PC-3 (cell line): ENCODE data around the gene DHRS2. TPM values are rescaled to one million over a fixed set of nuclear protein-coding genes. Genes with fewer than 3 reads are reported as not detected.
A peak's percentile ranks its signal among the peaks of the same experiment; 100 is the strongest.

ENCODE experiments used
- ATAC-seq: fragments of 200-7000 bp; cut with Tn5 transposase; 2 replicates; pipeline ENCODE4 v1.9.1; 2020; ENCODE audit warnings: mild to moderate bottlenecking, moderate library complexity
- Bru-seq: library from RNA; stranded (reverse); fragments of 400-500 nt; gene quantifications from one replicate; lab custom pipeline; 2021; lab: Mats Ljungman, UMichigan
- BruChase-seq, 2 experiments: library from RNA; stranded (reverse); fragments of 400-500 nt; gene quantifications; one replicate each; lab custom pipeline; 2021; lab: Mats Ljungman, UMichigan
- BruUV-seq: library from RNA; stranded (reverse); fragments of 400-500 nt; replicated peaks from 2 replicates; lab custom pipeline; 2021; lab: Mats Ljungman, UMichigan
- CTCF ChIA-PET: fragments of 300-600 bp; sonication (Branson Sonifier 250); formaldehyde crosslinking; loops from one replicate; lab custom pipeline; 2022; ENCODE audit warnings: antibody characterized with exemption; lab: Charles Lee
- POLR2A ChIA-PET: fragments of 300-600 bp; sonication (Branson Sonifier 250); formaldehyde crosslinking; loops from one replicate; lab custom pipeline; 2022; ENCODE audit warnings: antibody characterized with exemption; ENCODE audit not compliant: unreplicated experiment; lab: Charles Lee
- DNase-seq: peaks from one replicate; pipeline ENCODE4 v3.0.0-alpha.2; 2015
- H2AFZ ChIP-seq: fragments of 300-600 bp; sonication (generic); 2 replicates; pipeline ENCODE4 v1.6.0; 2016; ENCODE audit warnings: antibody characterized with exemption, low read length
- H3F3A ChIP-seq: fragments of 300-600 bp; sonication (generic); one replicate; pipeline ENCODE4 v1.6.0; 2017; ENCODE audit warnings: antibody characterized with exemption, low read length, control low read depth, mild to moderate bottlenecking; ENCODE audit not compliant: unreplicated experiment
- H3K27ac ChIP-seq: fragments of 300-600 bp; sonication (generic); 2 replicates; pipeline ENCODE4 v1.5.1; 2016; ENCODE audit warnings: mild to moderate bottlenecking, low read length
- H3K27me3 ChIP-seq: fragments of 300-600 bp; sonication (generic); 2 replicates; pipeline ENCODE4 v1.6.1; 2016; ENCODE audit warnings: low read length, mixed read lengths
- H3K36me3 ChIP-seq: fragments of 300-600 bp; sonication (generic); 2 replicates; pipeline ENCODE4 v1.6.1; 2016; ENCODE audit warnings: low read depth, mixed run types, low read length, mixed read lengths
- H3K4me1 ChIP-seq: fragments of 300-600 bp; sonication (generic); 2 replicates; pipeline ENCODE4 v1.5.1; 2016; ENCODE audit warnings: low read length; ENCODE audit not compliant: insufficient read depth
- H3K4me2 ChIP-seq: fragments of 300-600 bp; sonication (generic); 2 replicates; pipeline ENCODE4 v1.6.0; 2016; ENCODE audit warnings: low read length
- H3K4me3 ChIP-seq: fragments of 300-600 bp; sonication (generic); 2 replicates; pipeline ENCODE4 v1.5.1; 2016; ENCODE audit warnings: mild to moderate bottlenecking, low read length, mixed read lengths
- H3K79me2 ChIP-seq: fragments of 300-600 bp; sonication (generic); 2 replicates; pipeline ENCODE4 v1.6.1; 2017; ENCODE audit warnings: low read length, mixed read lengths
- H3K9ac ChIP-seq: fragments of 300-600 bp; sonication (generic); 2 replicates; pipeline ENCODE4 v1.6.0; 2016; ENCODE audit warnings: mild to moderate bottlenecking, low read length
- H3K9me2 ChIP-seq: fragments of 300-600 bp; sonication (generic); replicated peaks from 2 replicates; pipeline ENCODE4 v1.6.1; 2016; ENCODE audit warnings: mixed run types, low read length, mixed read lengths
- H3K9me3 ChIP-seq: fragments of 300-600 bp; sonication (generic); 2 replicates; pipeline ENCODE4 v1.6.1; 2016; ENCODE audit warnings: low read length, mixed read lengths
- H4K20me1 ChIP-seq: fragments of 300-600 bp; sonication (generic); 2 replicates; pipeline ENCODE4 v1.6.1; 2016; ENCODE audit warnings: low read length, mixed read lengths
- EZH2 ChIP-seq: fragments of 300-600 bp; sonication (generic); IDR thresholded peaks from one replicate; pipeline ENCODE4 v1.6.1; 2017; ENCODE audit warnings: antibody characterized with exemption, mild to moderate bottlenecking, low read length; ENCODE audit not compliant: unreplicated experiment
- EZH2phosphoT487 ChIP-seq: fragments of 300-600 bp; sonication (generic); IDR thresholded peaks from 2 replicates; pipeline ENCODE4 v1.6.1; 2018; ENCODE audit warnings: mild to moderate bottlenecking, antibody characterized with exemption, low read length, borderline replicate concordance
- intact Hi-C: fragments of 100-400 bp; cut with micrococcal nuclease; formaldehyde crosslinking; loops from 2 replicates; pipeline ENCODE4 v1.9.0; 2023
- long read RNA-seq: library from polyadenylated mRNA; unstranded; transcript quantifications from one replicate; pipeline ENCODE4 v2.0.0, GENCODE V29; 2021; ENCODE audit not compliant: unreplicated experiment
- total RNA-seq: library from RNA; depleted of rRNA; stranded (reverse); fragments of >200 nt; gene quantifications from 2 replicates; pipeline ENCODE4 v1.2.3, GENCODE V29; 2014; rRNA removed
- TF ChIP-seq, protein P1 (sequence below): fragments of 300-600 bp; sonication (generic); conservative IDR thresholded peaks from 2 replicates; pipeline ENCODE4 v1.5.1; 2017; ENCODE audit warnings: antibody characterized with exemption, low read depth, mild to moderate bottlenecking, low read length

Gene DHRS2
- 40.9 and 43.2 TPM in 2 replicates for total RNA-seq
- percentile 29 among the genes with signal in this experiment for Bru-seq, nascent RNA
- BruChase-seq, experiment 1, labeled RNA remaining after a 6-hour chase: percentile 31 among the genes with signal in this experiment
- BruChase-seq, experiment 2, labeled RNA remaining after a 2-hour chase: percentile 26 among the genes with signal in this experiment
- long read RNA-seq, partial matches to known transcripts: 0 of 1 reads
- long read RNA-seq, other reads (novel, unspliced or antisense): 0 of 1 reads

DNA sequence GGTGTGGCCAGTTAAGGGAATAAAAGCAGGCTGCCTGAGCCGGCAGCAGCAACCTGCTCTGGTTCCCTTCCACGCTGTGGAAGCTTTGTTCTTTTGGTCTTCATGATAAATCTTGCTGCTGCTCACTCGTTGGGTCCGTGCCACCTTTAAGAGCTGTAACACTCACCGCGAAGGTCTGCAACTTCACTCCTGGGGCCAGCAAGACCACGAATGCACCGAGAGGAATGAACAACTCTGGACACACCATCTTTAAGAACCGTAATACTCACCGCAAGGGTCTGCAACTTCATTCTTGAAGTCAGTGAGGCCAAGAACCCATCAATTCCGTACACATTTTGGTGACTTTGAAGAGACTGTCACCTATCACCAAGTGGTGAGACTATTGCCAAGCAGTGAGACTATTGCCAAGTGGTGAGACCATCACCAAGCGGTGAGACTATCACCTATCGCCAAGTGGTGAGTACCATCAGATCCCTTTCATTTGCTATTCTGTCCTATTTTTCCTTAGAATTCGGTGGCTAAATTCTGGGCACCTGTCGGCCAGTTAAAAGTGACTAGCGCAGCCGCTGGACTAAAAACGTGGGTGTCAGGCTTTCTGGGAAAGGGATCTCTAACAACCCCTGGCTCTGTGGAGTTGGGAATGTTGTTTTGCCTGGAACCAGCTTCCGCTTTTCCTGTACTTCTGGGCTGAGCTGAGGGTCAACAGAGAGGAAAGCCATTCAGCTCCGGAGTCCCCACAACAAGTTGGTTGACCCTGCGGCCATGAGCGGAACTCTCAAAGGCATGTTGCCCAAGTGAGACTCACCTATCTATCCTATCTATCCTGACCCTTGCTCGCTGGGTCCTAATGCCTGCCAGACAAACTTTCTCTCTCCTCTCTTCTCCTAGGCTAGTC, at the start of gene DHRS2:
TSS of gene DHRS2 (plus strand) at position 48 of the 895 bp plus-strand sequence. CDS start 2,501 bp downstream, outside the sequence.
- Histone ChIP-seq H3F3A (no peaks in the 10 kb centered on the region), H3K36me3 (no peaks in the 10 kb centered on the region; the same call in 1 of the 2 replicates), H4K20me1 (no peaks in the 10 kb centered on the region), H3K4me3 (no peak within 1 kb of the TSS), H3K4me2 (no peak within 1 kb of the TSS), H3K9me2 (no peaks in the 10 kb centered on the region), H3K27me3 (no peaks in the 10 kb centered on the region), H3K27ac (no peak within 1 kb of the TSS), H3K4me1 (0 out of 2 replicates have a peak, but pooled peaks cover 13% of the 10 kb centered on the region), H3K9me3 (no peaks in the 10 kb centered on the region), H3K79me2 (no peaks in the 10 kb centered on the region), H2AFZ (no peak within 1 kb of the TSS), H3K9ac (no peak within 1 kb of the TSS)
- intact Hi-C loops: no loop called here
- POLR2A ChIA-PET: no interaction called here
- TF ChIP-seq EZH2phosphoT487 (no peak), EZH2 (no peak)
- TF ChIP-seq, protein P1, sequence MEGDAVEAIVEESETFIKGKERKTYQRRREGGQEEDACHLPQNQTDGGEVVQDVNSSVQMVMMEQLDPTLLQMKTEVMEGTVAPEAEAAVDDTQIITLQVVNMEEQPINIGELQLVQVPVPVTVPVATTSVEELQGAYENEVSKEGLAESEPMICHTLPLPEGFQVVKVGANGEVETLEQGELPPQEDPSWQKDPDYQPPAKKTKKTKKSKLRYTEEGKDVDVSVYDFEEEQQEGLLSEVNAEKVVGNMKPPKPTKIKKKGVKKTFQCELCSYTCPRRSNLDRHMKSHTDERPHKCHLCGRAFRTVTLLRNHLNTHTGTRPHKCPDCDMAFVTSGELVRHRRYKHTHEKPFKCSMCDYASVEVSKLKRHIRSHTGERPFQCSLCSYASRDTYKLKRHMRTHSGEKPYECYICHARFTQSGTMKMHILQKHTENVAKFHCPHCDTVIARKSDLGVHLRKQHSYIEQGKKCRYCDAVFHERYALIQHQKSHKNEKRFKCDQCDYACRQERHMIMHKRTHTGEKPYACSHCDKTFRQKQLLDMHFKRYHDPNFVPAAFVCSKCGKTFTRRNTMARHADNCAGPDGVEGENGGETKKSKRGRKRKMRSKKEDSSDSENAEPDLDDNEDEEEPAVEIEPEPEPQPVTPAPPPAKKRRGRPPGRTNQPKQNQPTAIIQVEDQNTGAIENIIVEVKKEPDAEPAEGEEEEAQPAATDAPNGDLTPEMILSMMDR: no peak
- ATAC-seq (no peak), DNase-seq (peak; percentile 19)
- CTCF ChIA-PET: no interaction called here
- BruUV-seq: TSS peak; percentile 48

DNA sequence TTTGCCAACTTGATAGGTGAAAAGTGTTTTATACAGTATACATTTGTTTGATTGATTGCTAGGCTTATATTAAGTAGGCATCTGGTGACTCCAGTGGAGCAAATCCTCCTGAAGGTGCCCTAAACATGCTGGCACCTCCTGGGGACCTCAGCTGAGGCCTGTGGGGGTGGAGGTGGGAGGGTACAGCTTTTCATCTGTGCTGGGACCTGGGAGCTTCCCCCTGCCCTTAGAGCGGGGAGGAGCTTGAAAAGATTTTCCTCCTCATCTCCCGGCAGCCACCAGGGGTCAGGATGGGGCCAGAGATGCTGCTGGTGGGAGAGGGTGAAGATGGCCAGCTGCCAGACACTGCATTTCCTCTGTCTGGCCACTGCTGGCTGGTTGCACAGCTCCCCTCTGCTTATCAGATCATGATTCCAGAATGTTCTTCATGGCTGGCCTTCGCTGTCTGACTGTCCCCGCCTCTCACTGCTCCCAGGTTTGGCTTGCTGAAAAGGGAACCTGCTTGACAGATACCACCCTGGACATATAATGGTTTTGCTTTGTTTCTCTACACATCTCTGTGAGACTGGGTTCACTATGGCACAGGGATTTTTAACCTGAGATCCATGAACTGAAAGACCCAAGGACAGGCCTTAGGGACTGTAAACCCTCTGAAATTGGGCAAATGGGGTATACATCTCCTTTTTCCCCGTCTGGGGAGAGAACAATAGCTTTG, 47.1 kb upstream of the DHRS2 start:
- no TSS peak for BruUV-seq
- DNase-seq: peak; percentile 87
- Histone ChIP-seq H3K27ac (no peak overlapping the region), H3K36me3 (no peaks in the 10 kb centered on the region), H2AFZ (no peak overlapping the region), H3K79me2 (no peaks in the 10 kb centered on the region), H3K9me3 (no peaks in the 10 kb centered on the region), H4K20me1 (no peaks in the 10 kb centered on the region), H3K4me2 (no peak overlapping the region), H3K4me1 (no peaks in the 10 kb centered on the region), H3K4me3 (no peak overlapping the region), H3K27me3 (no peaks in the 10 kb centered on the region; the same call in 1 of the 2 replicates), H3K9ac (no peak overlapping the region), H3F3A (no peaks in the 10 kb centered on the region), H3K9me2 (no peaks in the 10 kb centered on the region)
- TF ChIP-seq EZH2 (no peak), EZH2phosphoT487 (no peak)
- TF ChIP-seq, protein P1: peak; percentile 85
- ChIA-PET POLR2A (no interaction called here), CTCF (interaction anchor here (0.7 to 1.5 kb wide), 3 partner anchors 43 to 322 kb away, joined by 3 to 21 read pairs (median 11); no protein-coding TSS in a partner anchor)
- intact Hi-C loops: loop anchor here (5.0 kb wide), 2 partner anchors 323 to 338 kb away; no protein-coding TSS in a partner anchor
- peak; percentile 95 for ATAC-seq
